ENCODE data around the gene TBX6. TPM values are rescaled to one million over a fixed set of nuclear protein-coding genes. Genes with fewer than 3 reads are reported as not detected.

The TBX6 gene
- total and polyA plus RNA-seq, 10 donors, result 0.66 to 3.4 (median 1.8) TPM; not detected in 1

Other genes with a start within 250 kb of the TBX6 start
- 10 to 100 TPM; 50.2 to 81.2 (median 68.9) TPM for gene CDIPT, start 228.7 kb downstream of the TBX6 start, total RNA-seq
- 10 to 100 TPM; 43.7 to 67.1 (median 53.1) TPM for gene CDIPT, start 228.7 kb downstream of the TBX6 start, polyA plus RNA-seq
- gene SEZ6L2, start 192.4 kb downstream of the TBX6 start, total RNA-seq, result 1 to 10 TPM; 1.9 to 4.1 (median 2.7) TPM
- 1 to 10 TPM in 1 of 3 donors, under 1 TPM in 2; 0.35 to 1.4 (median 0.54) TPM for gene SEZ6L2, start 192.4 kb downstream of the TBX6 start, polyA plus RNA-seq
- under 1 TPM in 3 of 7 donors, not detected in 4; 0.51 to 0.87 (median 0.66) TPM for gene ASPHD1, start 191.4 kb downstream of the TBX6 start, total RNA-seq
- gene ASPHD1, start 191.4 kb downstream of the TBX6 start, polyA plus RNA-seq, result 1 to 10 TPM in 1 of 3 donors, under 1 TPM in 2; 0.28 to 1.6 (median 0.99) TPM
- 10 to 100 TPM; 20.7 to 59.3 (median 34.7) TPM for gene KCTD13, start 165.7 kb downstream of the TBX6 start, total RNA-seq
- gene KCTD13, start 165.7 kb downstream of the TBX6 start, polyA plus RNA-seq, result 10 to 100 TPM; 11.2 to 18.9 (median 15.3) TPM
- 100 to 1,000 TPM in 5 of 7 donors, 10 to 100 TPM in 2; 89.3 to 135 (median 107) TPM for gene TMEM219, start 129.8 kb downstream of the TBX6 start, total RNA-seq
- gene TMEM219, start 129.8 kb downstream of the TBX6 start, polyA plus RNA-seq, result 100 to 1,000 TPM; 144 to 191 (median 155) TPM
- gene TAOK2, start 118.1 kb downstream of the TBX6 start, total RNA-seq, result 10 to 100 TPM; 60.0 to 96.5 (median 78.6) TPM
- gene TAOK2, start 118.1 kb downstream of the TBX6 start, polyA plus RNA-seq, result 10 to 100 TPM; 13.2 to 52.0 (median 18.5) TPM
- 10 to 100 TPM in 6 of 7 donors, 1 to 10 TPM in 1; 10.0 to 17.7 (median 13.4) TPM for gene HIRIP3, start 96.3 kb downstream of the TBX6 start, total RNA-seq
- 10 to 100 TPM; 12.5 to 16.1 (median 15.5) TPM for gene HIRIP3, start 96.3 kb downstream of the TBX6 start, polyA plus RNA-seq
- gene INO80E, start 95.7 kb downstream of the TBX6 start, total RNA-seq, result 10 to 100 TPM; 62.6 to 89.5 (median 72.6) TPM
- gene INO80E, start 95.7 kb downstream of the TBX6 start, polyA plus RNA-seq, result 10 to 100 TPM; 47.9 to 93.3 (median 57.1) TPM
- 1 to 10 TPM in 6 of 7 donors, under 1 TPM in 1; 0.74 to 4.2 (median 2.5) TPM for gene DOC2A, start 80.9 kb downstream of the TBX6 start, total RNA-seq
- gene DOC2A, start 80.9 kb downstream of the TBX6 start, polyA plus RNA-seq, result 1 to 10 TPM; 2.0 to 4.8 (median 2.3) TPM
- not detected for gene C16orf92, start 68.7 kb downstream of the TBX6 start, total RNA-seq
- gene C16orf92, start 68.7 kb downstream of the TBX6 start, polyA plus RNA-seq, result not detected
- gene TLCD3B, start 60.7 kb downstream of the TBX6 start, total RNA-seq, result not detected
- gene TLCD3B, start 60.7 kb downstream of the TBX6 start, polyA plus RNA-seq, result under 1 TPM in 2 of 3 donors, not detected in 1; 0.09 to 0.10 TPM
- gene ALDOA, start 26.2 kb downstream of the TBX6 start, total RNA-seq, result 100 to 1,000 TPM; 579 to 880 (median 622) TPM
- gene ALDOA, start 26.2 kb downstream of the TBX6 start, polyA plus RNA-seq, result 100 to 1,000 TPM; 424 to 551 (median 496) TPM
- gene PPP4C, start 15.9 kb downstream of the TBX6 start, total RNA-seq, result 10 to 100 TPM; 43.9 to 88.6 (median 74.8) TPM
- 100 to 1,000 TPM in 1 of 3 donors, 10 to 100 TPM in 2; 73.0 to 128 (median 91.1) TPM for gene PPP4C, start 15.9 kb downstream of the TBX6 start, polyA plus RNA-seq
- gene YPEL3, start 4.3 kb upstream of the TBX6 start, total RNA-seq, result 100 to 1,000 TPM; 108 to 208 (median 127) TPM
- gene YPEL3, start 4.3 kb upstream of the TBX6 start, polyA plus RNA-seq, result 100 to 1,000 TPM; 152 to 234 (median 223) TPM
- 10 to 100 TPM in 4 of 7 donors, 1 to 10 TPM in 3; 4.3 to 15.2 (median 10.2) TPM for gene GDPD3, start 21.6 kb upstream of the TBX6 start, total RNA-seq
- 10 to 100 TPM in 2 of 3 donors, 1 to 10 TPM in 1; 5.1 to 18.0 (median 14.5) TPM for gene GDPD3, start 21.6 kb upstream of the TBX6 start, polyA plus RNA-seq
- 100 to 1,000 TPM in 1 of 7 donors, 10 to 100 TPM in 6; 42.3 to 117 (median 93.0) TPM for gene MAPK3, start 31.3 kb upstream of the TBX6 start, total RNA-seq
- gene MAPK3, start 31.3 kb upstream of the TBX6 start, polyA plus RNA-seq, result 10 to 100 TPM; 28.3 to 61.4 (median 32.8) TPM
- 100 to 1,000 TPM; 346 to 602 (median 413) TPM for gene CORO1A, start 91.7 kb upstream of the TBX6 start, total RNA-seq
- 100 to 1,000 TPM; 667 to 757 (median 675) TPM for gene CORO1A, start 91.7 kb upstream of the TBX6 start, polyA plus RNA-seq
- gene BOLA2B, start 101.7 kb upstream of the TBX6 start, total RNA-seq, result 100 to 1,000 TPM in 4 of 7 donors, 10 to 100 TPM in 3; 51.0 to 391 (median 105) TPM
- 100 to 1,000 TPM; 262 to 413 (median 307) TPM for gene BOLA2B, start 101.7 kb upstream of the TBX6 start, polyA plus RNA-seq
- gene SLX1A, start 102.0 kb upstream of the TBX6 start, total RNA-seq, result 10 to 100 TPM; 49.0 to 91.4 (median 67.6) TPM
- gene SLX1A, start 102.0 kb upstream of the TBX6 start, polyA plus RNA-seq, result 10 to 100 TPM; 73.6 to 77.2 (median 75.1) TPM
- gene SULT1A3, start 107.3 kb upstream of the TBX6 start, total RNA-seq, result 10 to 100 TPM; 15.1 to 33.8 (median 20.4) TPM
- 100 to 1,000 TPM in 1 of 3 donors, 10 to 100 TPM in 2; 45.7 to 120 (median 74.1) TPM for gene SULT1A3, start 107.3 kb upstream of the TBX6 start, polyA plus RNA-seq
- gene NPIPB13, start 156.6 kb upstream of the TBX6 start, total RNA-seq, result 10 to 100 TPM in 3 of 7 donors, 1 to 10 TPM in 4; 2.7 to 41.9 (median 6.8) TPM
- 1 to 10 TPM; 3.9 to 7.8 (median 4.9) TPM for gene NPIPB13, start 156.6 kb upstream of the TBX6 start, polyA plus RNA-seq